SK-N-SH (cell line): Measurements from ENCODE around the gene CHD2. TPM values are rescaled to one million over a fixed set of nuclear protein-coding genes. Genes with fewer than 3 reads are reported as not detected.

Experiments
- CTCF ChIA-PET: fragments of 300-600, 350-600 bp; formaldehyde crosslinking; extraction: SDS; loops from one replicate; lab custom pipeline; 2021; lab: Yijun Ruan, JAX
- POLR2A ChIA-PET: fragments of 350-600 bp; sonication (Branson Sonifier 250); formaldehyde crosslinking; extraction: SDS; loops from one replicate; lab custom pipeline; 2020; ENCODE audit warnings: antibody characterized with exemption, inconsistent platforms; lab: Yijun Ruan, JAX
- DNase-seq: peaks from one replicate; pipeline ENCODE4 v3.0.0; 2012
- H2AFZ ChIP-seq: fragments of 200-600 bp; sonication (generic); 2 replicates; pipeline ENCODE4 v1.8.1; 2016; ENCODE audit warnings: antibody characterized with exemption, mild to moderate bottlenecking, low read depth
- H3F3A ChIP-seq: fragments of 200-600 bp; sonication (generic); replicated peaks from 2 replicates; pipeline ENCODE3; 2016; ENCODE audit warnings: antibody characterized with exemption, mild to moderate bottlenecking; ENCODE audit not compliant: insufficient read depth
- H3K27ac ChIP-seq, 2 experiments: fragments of 200-500 bp in 1 of 2; fragments of 200-600 bp in 1 of 2; sonication (Bioruptor generic) in 1 of 2; sonication (generic), shearing (Covaris generic) in 1 of 2; 2 replicates each; pipeline versions ENCODE4 v1.5.1 to v1.6.1; 2014 to 2016; ENCODE audit warnings: low read depth in 2 of 2, inconsistent platforms in 1 of 2, low read length in 1 of 2, mild to moderate bottlenecking in 1 of 2, mixed read lengths in 1 of 2
- H3K27me3 ChIP-seq: fragments of 200-600 bp; sonication (generic), shearing (Covaris generic); 2 replicates; pipeline ENCODE4 v1.6.1; 2016; ENCODE audit warnings: mixed run types; ENCODE audit not compliant: insufficient read depth
- H3K36me3 ChIP-seq, 2 experiments: fragments of 200-500 bp in 1 of 2; fragments of 200-600 bp in 1 of 2; sonication (Bioruptor generic) in 1 of 2; sonication (generic) in 1 of 2; replicated peaks in 1 of 2; 2 replicates each; pipeline versions ENCODE3 to v1.5.1; 2014 to 2016; ENCODE audit warnings: low read length in 1 of 2, mild to moderate bottlenecking in 1 of 2; ENCODE audit not compliant: insufficient read depth in 2 of 2, control insufficient read depth in 1 of 2
- H3K4me1 ChIP-seq, 2 experiments: fragments of 200-500 bp in 1 of 2; fragments of 200-600 bp in 1 of 2; sonication (Bioruptor generic) in 1 of 2; sonication (generic), shearing (Covaris generic) in 1 of 2; 2 replicates each; pipeline versions ENCODE4 v1.5.1 to v1.6.1; 2014 to 2016; ENCODE audit warnings: low read depth in 1 of 2, low read length in 1 of 2, mixed run types in 1 of 2; ENCODE audit not compliant: insufficient read depth in 2 of 2, control insufficient read depth in 1 of 2
- H3K4me2 ChIP-seq: fragments of 200-600 bp; sonication (generic), shearing (Covaris generic); 2 replicates; pipeline ENCODE4 v1.6.1; 2017; ENCODE audit warnings: mixed run types
- H3K4me3 ChIP-seq, 2 experiments: fragments of 200-500 bp in 1 of 2; fragments of 200-600 bp in 1 of 2; sonication (Bioruptor generic) in 1 of 2; sonication (generic), shearing (Covaris generic) in 1 of 2; 2 replicates each; pipeline versions ENCODE4 v1.5.1 to v1.8.1; 2014 to 2016; ENCODE audit warnings: low read depth in 2 of 2, inconsistent platforms in 1 of 2, low read length in 1 of 2, mild to moderate bottlenecking in 1 of 2, mixed read lengths in 1 of 2, moderate library complexity in 1 of 2
- H3K79me2 ChIP-seq: fragments of 200-600 bp; sonication (generic); 2 replicates; pipeline ENCODE4 v1.8.1; 2017; ENCODE audit warnings: mild to moderate bottlenecking; ENCODE audit not compliant: insufficient read depth
- H3K9ac ChIP-seq: fragments of 200-600 bp; sonication (generic); 2 replicates; pipeline ENCODE4 v1.6.1; 2017; ENCODE audit warnings: mixed run types
- H3K9me2 ChIP-seq: fragments of 200-600 bp; sonication (generic); 2 replicates; pipeline ENCODE4 v1.6.1; 2017; ENCODE audit warnings: mixed run types
- H3K9me3 ChIP-seq: fragments of 200-600 bp; sonication (generic); 2 replicates; pipeline ENCODE4 v1.6.1; 2017; ENCODE audit warnings: mixed run types, mild to moderate bottlenecking, moderate library complexity
- H4K20me1 ChIP-seq: fragments of 200-600 bp; sonication (generic); 2 replicates; pipeline ENCODE4 v1.6.1; 2017; ENCODE audit warnings: mild to moderate bottlenecking, mixed run types; ENCODE audit not compliant: insufficient read depth
- CHD2 ChIP-seq: fragments of 150-350 bp; IDR thresholded peaks from 2 replicates; pipeline ENCODE4 v1.6.1; 2018; ENCODE audit warnings: low read length; ENCODE audit not compliant: partially characterized antibody
- EP300 ChIP-seq, 2 experiments: IDR thresholded peaks; 2 replicates each; pipeline versions ENCODE4 v1.4.0 to v1.6.1; 2012; ENCODE audit warnings: borderline replicate concordance in 1 of 2, low read depth in 1 of 2, low read length in 1 of 2
- FOSL2 ChIP-seq: IDR thresholded peaks from 2 replicates; pipeline ENCODE4 v1.4.0; 2012; ENCODE audit warnings: low read depth, mild to moderate bottlenecking, moderate library complexity, borderline replicate concordance
- FOXM1 ChIP-seq: IDR thresholded peaks from 2 replicates; pipeline ENCODE4 v1.4.0; 2012; ENCODE audit warnings: low read depth, mild to moderate bottlenecking
- GABPA ChIP-seq: IDR thresholded peaks from 2 replicates; pipeline ENCODE4 v1.4.0; 2012; ENCODE audit warnings: low read depth, mild to moderate bottlenecking
- GATA2 ChIP-seq: sonication (generic); formaldehyde crosslinking; IDR thresholded peaks from 2 replicates; pipeline ENCODE4 v1.5.0; 2020; ENCODE audit warnings: mild to moderate bottlenecking, missing genetic modification reagents
- JUND ChIP-seq: IDR thresholded peaks from 2 replicates; pipeline ENCODE4 v1.4.0; 2012
- MEF2A ChIP-seq: IDR thresholded peaks from 2 replicates; pipeline ENCODE4 v1.4.0; 2012; ENCODE audit warnings: low read depth, borderline replicate concordance
- MXI1 ChIP-seq: IDR thresholded peaks from 2 replicates; pipeline ENCODE4 v1.6.1; 2012; ENCODE audit warnings: mild to moderate bottlenecking, low read depth, low read length, improper control_type of control experiment
- NFIC ChIP-seq: IDR thresholded peaks from 2 replicates; pipeline ENCODE4 v1.4.0; 2012; ENCODE audit warnings: borderline replicate concordance
- NRF1 ChIP-seq: IDR thresholded peaks from 2 replicates; pipeline ENCODE4 v1.6.1; 2012; ENCODE audit warnings: low read depth, mild to moderate bottlenecking, low read length
- POLR2AphosphoS5 ChIP-seq: IDR thresholded peaks from 2 replicates; pipeline ENCODE4 v1.6.1; 2012; ENCODE audit warnings: low read depth, low read length
- RAD21 ChIP-seq: IDR thresholded peaks from 2 replicates; pipeline ENCODE4 v1.6.1; 2012; ENCODE audit warnings: mild to moderate bottlenecking, low read length
- SIN3A ChIP-seq: IDR thresholded peaks from 2 replicates; pipeline ENCODE4 v1.6.1; 2012; ENCODE audit warnings: low read depth, mild to moderate bottlenecking, low read length, moderate library complexity, borderline replicate concordance
- TAF1 ChIP-seq: IDR thresholded peaks from 2 replicates; pipeline ENCODE4 v1.6.1; 2012; ENCODE audit warnings: low read depth, mild to moderate bottlenecking, low read length, moderate library complexity, borderline replicate concordance
- TCF12 ChIP-seq: IDR thresholded peaks from 2 replicates; pipeline ENCODE4 v1.4.0; 2012
- YY1 ChIP-seq: IDR thresholded peaks from 2 replicates; pipeline ENCODE4 v1.4.0; 2012; ENCODE audit warnings: low read depth, mild to moderate bottlenecking
- WGBS: methylation state at CpG from one replicate; pipeline ENCODE4 v1.1.6; 2017; ENCODE audit warnings: low lambda C conversion rate; 5-methylcytosine and 5-hydroxymethylcytosine counted together
- polyA plus RNA-seq, 3 experiments: library from polyadenylated mRNA; depleted of rRNA; stranded (reverse); fragments of >200 nt; gene quantifications; 2 replicates each; pipeline ENCODE4 v1.2.3, GENCODE V29; 2012
- TF ChIP-seq, protein P1 (sequence below): fragments of 150-350 bp; IDR thresholded peaks from 2 replicates; pipeline ENCODE4 v1.6.1; 2016; ENCODE audit warnings: mild to moderate bottlenecking, low read depth, low read length
- TF ChIP-seq, protein P2 (sequence below): IDR thresholded peaks from 2 replicates; pipeline ENCODE4 v1.4.0; 2012; ENCODE audit warnings: low read depth, borderline replicate concordance

The CHD2 gene
- polyA plus RNA-seq, 1 of the 3 experiments (the other 2 are of a cell fraction), result 25.3 TPM

DNA sequence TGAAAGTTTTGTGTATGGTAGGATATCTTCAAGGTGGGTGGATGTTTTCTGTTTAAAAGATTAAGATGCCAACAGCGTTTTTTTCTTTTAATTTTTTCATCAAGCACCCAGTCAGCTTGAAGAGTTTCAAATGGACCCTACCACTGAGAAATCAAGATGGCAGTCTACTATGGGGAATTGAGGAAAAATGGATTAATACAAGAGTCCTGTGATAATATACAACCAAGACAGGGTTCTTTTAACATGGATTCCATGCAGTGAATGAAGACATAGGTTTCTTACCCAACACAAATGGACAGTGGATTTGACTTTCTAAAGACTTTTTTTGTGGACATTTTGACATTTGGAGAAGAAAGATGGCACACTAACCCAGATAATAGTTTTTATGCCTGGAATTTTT is 2.5 kb upstream of the CHD2 start:
- Histone ChIP-seq H3K4me2 (no peak overlapping the region), H3K9ac (no peak overlapping the region), H3K36me3 (peaks cover 61 to 85% of the 10 kb centered on the region in 2 experiments), H3K27ac (peak overlapping the region in 1 of 2 experiments; percentile 99; a peak in 1 of 4 replicates), H3K27me3 (no peaks in the 10 kb centered on the region), H4K20me1 (no peaks in the 10 kb centered on the region; the same call in 1 of the 2 replicates), H3F3A (peaks cover 96% of the 10 kb centered on the region), H2AFZ (no peak overlapping the region), H3K4me1 (no peaks in the 10 kb centered on the region; a peak in 2 of 4 replicates), H3K4me3 (no peak overlapping the region), H3K79me2 (peaks cover 99% of the 10 kb centered on the region), H3K9me3 (no peaks in the 10 kb centered on the region), H3K9me2 (no peaks in the 10 kb centered on the region)
- POLR2A ChIA-PET, result no interaction called here
- no peak for DNase-seq
- TF ChIP-seq GABPA, result no peak
- no peak for TF ChIP-seq CHD2
- TF ChIP-seq SIN3A, result no peak
- no peak for TF ChIP-seq NRF1
- TF ChIP-seq TAF1, result no peak
- no peak for TF ChIP-seq RAD21
- TF ChIP-seq FOXM1, result no peak
- no peak for TF ChIP-seq EP300 (IDR thresholded peaks at IDR 0.05; ENCODE audit: borderline replicate concordance in 1 of 2, low read depth in 1 of 2, low read length in 1 of 2)
- TF ChIP-seq NFIC, result no peak
- TF ChIP-seq, protein P1, sequence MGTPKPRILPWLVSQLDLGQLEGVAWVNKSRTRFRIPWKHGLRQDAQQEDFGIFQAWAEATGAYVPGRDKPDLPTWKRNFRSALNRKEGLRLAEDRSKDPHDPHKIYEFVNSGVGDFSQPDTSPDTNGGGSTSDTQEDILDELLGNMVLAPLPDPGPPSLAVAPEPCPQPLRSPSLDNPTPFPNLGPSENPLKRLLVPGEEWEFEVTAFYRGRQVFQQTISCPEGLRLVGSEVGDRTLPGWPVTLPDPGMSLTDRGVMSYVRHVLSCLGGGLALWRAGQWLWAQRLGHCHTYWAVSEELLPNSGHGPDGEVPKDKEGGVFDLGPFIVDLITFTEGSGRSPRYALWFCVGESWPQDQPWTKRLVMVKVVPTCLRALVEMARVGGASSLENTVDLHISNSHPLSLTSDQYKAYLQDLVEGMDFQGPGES, result no peak
- CTCF ChIA-PET, result no interaction called here
- WGBS, result 100% methylated on average over 1 of the region's 1 CpG

DNA sequence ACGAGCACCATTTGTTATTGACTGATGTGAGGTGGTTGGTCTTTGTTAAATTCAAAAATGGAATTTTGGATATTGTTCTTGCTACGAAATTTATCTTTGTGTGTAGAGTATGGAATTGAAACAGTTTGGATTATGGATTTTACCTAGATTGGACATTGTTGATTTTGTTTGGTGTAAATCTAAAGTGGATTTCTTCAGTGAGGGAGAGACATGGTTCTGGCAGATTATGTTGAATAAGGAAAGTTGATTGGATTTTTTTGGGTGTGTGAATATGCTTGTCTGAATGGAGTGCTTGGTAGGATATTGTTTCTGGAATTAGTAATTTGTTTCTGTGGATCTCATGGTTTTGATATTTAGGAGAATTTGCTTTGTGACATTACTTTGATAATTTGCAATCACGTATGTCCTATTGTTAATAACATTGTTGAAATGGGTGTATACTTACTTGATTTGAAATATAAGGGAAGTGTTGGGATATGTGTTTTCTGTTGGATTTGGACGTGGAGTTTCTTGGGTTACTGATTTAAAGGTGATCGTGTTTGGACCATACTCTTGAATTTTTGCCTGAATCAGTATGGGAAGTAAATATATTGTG is 1.0 kb upstream of the CHD2 start:
- no peak for DNase-seq
- ChIA-PET CTCF (interaction anchor here (0.7 to 1.9 kb wide), 4 partner anchors 9 to 102 kb away, joined by 3 to 7 read pairs (median 4); no protein-coding TSS in a partner anchor), POLR2A (interaction anchor here (1.3 to 2.8 kb wide), 5 partner anchors 16 to 90 kb away, joined by 5 to 43 read pairs (median 8); no protein-coding TSS in a partner anchor)
- Histone ChIP-seq H2AFZ (no peak overlapping the region), H3K36me3 (peaks cover 47 to 82% of the 10 kb centered on the region in 2 experiments), H4K20me1 (no peaks in the 10 kb centered on the region; the same call in 1 of the 2 replicates), H3K4me1 (peaks cover 0 to 2% of the 10 kb centered on the region in 2 experiments; a peak in 2 of 4 replicates), H3K9ac (no peak overlapping the region), H3K9me2 (no peaks in the 10 kb centered on the region)
- TF ChIP-seq, protein P1, result no peak
- TF ChIP-seq GABPA, result no peak
- no peak for TF ChIP-seq GATA2
- no peak for TF ChIP-seq MEF2A
- TF ChIP-seq POLR2AphosphoS5, result no peak
- TF ChIP-seq YY1, result no peak
- no peak for TF ChIP-seq JUND
- TF ChIP-seq MXI1, result no peak
- TF ChIP-seq, protein P2, sequence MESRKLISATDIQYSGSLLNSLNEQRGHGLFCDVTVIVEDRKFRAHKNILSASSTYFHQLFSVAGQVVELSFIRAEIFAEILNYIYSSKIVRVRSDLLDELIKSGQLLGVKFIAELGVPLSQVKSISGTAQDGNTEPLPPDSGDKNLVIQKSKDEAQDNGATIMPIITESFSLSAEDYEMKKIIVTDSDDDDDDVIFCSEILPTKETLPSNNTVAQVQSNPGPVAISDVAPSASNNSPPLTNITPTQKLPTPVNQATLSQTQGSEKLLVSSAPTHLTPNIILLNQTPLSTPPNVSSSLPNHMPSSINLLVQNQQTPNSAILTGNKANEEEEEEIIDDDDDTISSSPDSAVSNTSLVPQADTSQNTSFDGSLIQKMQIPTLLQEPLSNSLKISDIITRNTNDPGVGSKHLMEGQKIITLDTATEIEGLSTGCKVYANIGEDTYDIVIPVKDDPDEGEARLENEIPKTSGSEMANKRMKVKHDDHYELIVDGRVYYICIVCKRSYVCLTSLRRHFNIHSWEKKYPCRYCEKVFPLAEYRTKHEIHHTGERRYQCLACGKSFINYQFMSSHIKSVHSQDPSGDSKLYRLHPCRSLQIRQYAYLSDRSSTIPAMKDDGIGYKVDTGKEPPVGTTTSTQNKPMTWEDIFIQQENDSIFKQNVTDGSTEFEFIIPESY, result no peak
- TF ChIP-seq TAF1, result no peak
- no peak for TF ChIP-seq TCF12
- TF ChIP-seq FOSL2, result no peak
- TF ChIP-seq, all 33 proteins: peak for 0
- peak overlapping the region; percentile 99 to 100; a peak in 3 of 4 replicates for H3K27ac ChIP-seq
- H3K9me3 ChIP-seq, result no peaks in the 10 kb centered on the region
- H3F3A ChIP-seq, result peaks cover 86% of the 10 kb centered on the region
- no peak overlapping the region for H3K4me2 ChIP-seq
- H3K79me2 ChIP-seq, result peaks cover 99% of the 10 kb centered on the region
- H3K27me3 ChIP-seq, result no peaks in the 10 kb centered on the region
- peak overlapping the region in 1 of 2 experiments; percentile 86; a peak in 1 of 4 replicates for H3K4me3 ChIP-seq
- WGBS, result 95% methylated on average over 5 of the region's 5 CpGs
